Right cardiac atrium (tissue), 5 donors: Measurements from ENCODE around the gene AURKAIP1. TPM values are rescaled to one million over a fixed set of nuclear protein-coding genes. Genes with fewer than 3 reads are reported as not detected.
A peak's percentile ranks its signal among the peaks of the same experiment; 100 is the strongest.

Experiments used
- ATAC-seq, 2 donors: fragments of 200-7000 bp; cut with Tn5 transposase; one replicate each; pipeline versions ENCODE4 v1.8.0 to v1.9.1; 2020; ENCODE audit warnings: moderate library complexity in 2 of 2, mild to moderate bottlenecking in 1 of 2
- DNase-seq, 3 donors: peaks; one replicate each; pipeline ENCODE4 v3.0.0-alpha.2; 2020
- H3K27ac ChIP-seq: one replicate; pipeline ENCODE4 v1.5.1; 2013; ENCODE audit warnings: mild to moderate bottlenecking, low read length, control low read depth, moderate library complexity
- H3K27me3 ChIP-seq: one replicate; pipeline ENCODE4 v1.6.1; 2013; ENCODE audit not compliant: control insufficient read depth, insufficient read depth
- H3K4me1 ChIP-seq: one replicate; pipeline ENCODE4 v1.6.1; 2013; ENCODE audit warnings: low read length; ENCODE audit not compliant: control insufficient read depth, insufficient read depth
- H3K4me3 ChIP-seq: one replicate; pipeline ENCODE4 v1.5.1; 2013; ENCODE audit warnings: low read length, control low read depth
- H3K9me3 ChIP-seq: one replicate; pipeline ENCODE4 v1.6.1; 2013; ENCODE audit warnings: low read length; ENCODE audit not compliant: control insufficient read depth
- WGBS: extraction: QIAGEN DNeasy Blood & Tissue Kit; methylation state at CpG from one replicate; pipeline ENCODE4 v1.1.7; 2013; 5-methylcytosine and 5-hydroxymethylcytosine counted together
- intact Hi-C, 4 donors: fragments of 100-400 bp; cut with DNase I; formaldehyde crosslinking; loops; one replicate each; pipeline versions ENCODE4 v1.11.0 to v1.14.0; 2022 to 2023
- polyA plus RNA-seq: library from polyadenylated mRNA; stranded (reverse); fragments of 200-250 nt; gene quantifications from one replicate; pipeline ENCODE4 v1.2.3, GENCODE V29; 2013
- total RNA-seq, 4 donors: library from RNA; stranded (reverse); fragmentation: NEBNext Ultra II Directional; extraction: Animal tissue kit (Norgen Biotek cat#: 25700); gene quantifications; one replicate each; pipeline ENCODE4 v1.2.1, GENCODE V29; 2021
- donor health status: healthy with polysubstance abuse.
- donor health status: DM: no; HTN: yes; CAD: no.
- donor health status: DM: no; HTN: no; CAD: no.
- donor health status: DM: no; HTN: yes; CAD: no; lungs with severe emphysema.
- donor health status: DM: yes; HTN: yes; CAD: no.

AURKAIP1 gene
- total and polyA plus RNA-seq, 5 donors, result 175 to 331 (median 194) TPM

GRCh38 chr1:1335792-1336248 lies 39.2 kb downstream of the AURKAIP1 start:
- no peaks in the 10 kb centered on the region for H3K9me3 ChIP-seq
- no peak overlapping the region for H3K4me3 ChIP-seq
- ATAC-seq (no peak), DNase-seq (no peak)
- no peak overlapping the region for H3K27ac ChIP-seq
- intact Hi-C loops, result no loop called here
- no peaks in the 10 kb centered on the region for H3K4me1 ChIP-seq
- 84% methylated on average over 21 of the region's 21 CpGs for WGBS
- no peaks in the 10 kb centered on the region for H3K27me3 ChIP-seq

GRCh38 chr1:1335283-1335682 lies 39.7 kb downstream of the AURKAIP1 start:
- Histone ChIP-seq H3K4me1 (no peaks in the 10 kb centered on the region), H3K4me3 (no peak overlapping the region), H3K27ac (no peak overlapping the region), H3K9me3 (no peaks in the 10 kb centered on the region), H3K27me3 (no peaks in the 10 kb centered on the region)
- 70% methylated on average over 16 of the region's 16 CpGs for WGBS
- intact Hi-C loops, result no loop called here
- no peak for DNase-seq
- ATAC-seq, result no peak

DNA sequence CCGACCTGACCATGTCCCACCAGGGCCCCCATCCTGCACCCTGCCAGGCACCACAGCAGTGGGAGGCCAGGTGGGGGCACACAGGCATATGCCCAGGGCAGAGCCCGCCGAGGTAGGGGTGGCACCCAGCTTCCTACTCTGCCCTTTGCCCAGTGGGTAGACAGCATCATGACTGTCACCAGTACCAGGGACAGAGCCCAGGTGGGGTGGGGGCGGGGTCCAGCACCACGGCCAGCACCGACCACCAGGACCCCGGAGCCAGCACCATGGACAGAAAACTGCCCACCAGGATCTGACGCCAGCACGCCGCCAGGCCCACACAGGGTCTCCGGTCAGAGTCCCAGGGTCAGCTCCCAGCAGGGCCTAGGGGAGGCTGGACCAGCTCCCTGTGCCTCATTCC lies 40.2 kb downstream of the AURKAIP1 start:
- 54% methylated on average over 11 of the region's 11 CpGs for WGBS
- H3K27me3 ChIP-seq, result no peaks in the 10 kb centered on the region
- ATAC-seq (no peak), DNase-seq (no peak)
- H3K4me3 ChIP-seq, result no peak overlapping the region
- H3K4me1 ChIP-seq, result no peaks in the 10 kb centered on the region
- intact Hi-C loops, result no loop called here
- H3K9me3 ChIP-seq, result no peaks in the 10 kb centered on the region
- no peak overlapping the region for H3K27ac ChIP-seq

DNA sequence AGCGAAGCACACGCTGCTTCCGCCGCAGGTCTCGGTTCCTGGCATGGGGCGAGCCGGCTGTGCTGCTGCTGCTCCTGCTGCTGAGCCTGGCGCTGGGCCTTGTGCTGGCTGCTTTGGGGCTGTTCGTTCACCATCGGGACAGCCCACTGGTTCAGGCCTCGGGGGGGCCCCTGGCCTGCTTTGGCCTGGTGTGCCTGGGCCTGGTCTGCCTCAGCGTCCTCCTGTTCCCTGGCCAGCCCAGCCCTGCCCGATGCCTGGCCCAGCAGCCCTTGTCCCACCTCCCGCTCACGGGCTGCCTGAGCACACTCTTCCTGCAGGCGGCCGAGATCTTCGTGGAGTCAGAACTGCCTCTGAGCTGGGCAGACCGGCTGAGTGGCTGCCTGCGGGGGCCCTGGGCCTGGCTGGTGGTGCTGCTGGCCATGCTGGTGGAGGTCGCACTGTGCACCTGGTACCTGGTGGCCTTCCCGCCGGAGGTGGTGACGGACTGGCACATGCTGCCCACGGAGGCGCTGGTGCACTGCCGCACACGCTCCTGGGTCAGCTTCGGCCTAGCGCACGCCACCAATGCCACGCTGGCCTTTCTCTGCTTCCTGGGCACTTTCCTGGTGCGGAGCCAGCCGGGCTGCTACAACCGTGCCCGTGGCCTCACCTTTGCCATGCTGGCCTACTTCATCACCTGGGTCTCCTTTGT lies 41.3 kb downstream of the AURKAIP1 start:
- peak; percentile 5 to 17 for ATAC-seq

DNA sequence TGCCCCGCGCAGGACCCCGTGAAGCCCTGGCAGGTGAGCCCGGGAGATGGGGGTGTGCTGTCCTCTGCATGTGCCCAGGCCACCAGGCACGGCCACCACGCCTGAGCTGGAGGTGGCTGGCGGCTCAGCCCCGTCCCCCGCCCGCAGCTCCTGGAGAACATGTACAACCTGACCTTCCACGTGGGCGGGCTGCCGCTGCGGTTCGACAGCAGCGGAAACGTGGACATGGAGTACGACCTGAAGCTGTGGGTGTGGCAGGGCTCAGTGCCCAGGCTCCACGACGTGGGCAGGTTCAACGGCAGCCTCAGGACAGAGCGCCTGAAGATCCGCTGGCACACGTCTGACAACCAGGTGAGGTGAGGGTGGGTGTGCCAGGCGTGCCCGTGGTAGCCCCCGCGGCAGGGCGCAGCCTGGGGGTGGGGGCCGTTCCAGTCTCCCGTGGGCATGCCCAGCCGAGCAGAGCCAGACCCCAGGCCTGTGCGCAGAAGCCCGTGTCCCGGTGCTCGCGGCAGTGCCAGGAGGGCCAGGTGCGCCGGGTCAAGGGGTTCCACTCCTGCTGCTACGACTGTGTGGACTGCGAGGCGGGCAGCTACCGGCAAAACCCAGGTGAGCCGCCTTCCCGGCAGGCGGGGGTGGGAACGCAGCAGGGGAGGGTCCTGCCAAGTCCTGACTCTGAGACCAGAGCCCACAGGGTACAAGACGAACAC lies 42.1 kb downstream of the AURKAIP1 start:
- intact Hi-C loops, result no loop called here
- ATAC-seq, result peak in 1 of 2 donors; percentile 2
- Histone ChIP-seq H3K9me3 (no peaks in the 10 kb centered on the region), H3K27me3 (no peaks in the 10 kb centered on the region), H3K27ac (no peak overlapping the region), H3K4me3 (no peak overlapping the region), H3K4me1 (no peaks in the 10 kb centered on the region)
- no peak for DNase-seq
- WGBS, result 80% methylated on average over 48 of the region's 48 CpGs

More for the DNA sequence above, 41.3 kb downstream of the AURKAIP1 start:
- Histone ChIP-seq H3K27ac (no peak overlapping the region), H3K27me3 (no peaks in the 10 kb centered on the region), H3K4me1 (no peaks in the 10 kb centered on the region), H3K9me3 (no peaks in the 10 kb centered on the region), H3K4me3 (no peak overlapping the region)
- intact Hi-C loops, result no loop called here
- peak in 2 of 3 donors; percentile 62 to 86 for DNase-seq
- WGBS, result 79% methylated on average over 36 of the region's 36 CpGs

DNA sequence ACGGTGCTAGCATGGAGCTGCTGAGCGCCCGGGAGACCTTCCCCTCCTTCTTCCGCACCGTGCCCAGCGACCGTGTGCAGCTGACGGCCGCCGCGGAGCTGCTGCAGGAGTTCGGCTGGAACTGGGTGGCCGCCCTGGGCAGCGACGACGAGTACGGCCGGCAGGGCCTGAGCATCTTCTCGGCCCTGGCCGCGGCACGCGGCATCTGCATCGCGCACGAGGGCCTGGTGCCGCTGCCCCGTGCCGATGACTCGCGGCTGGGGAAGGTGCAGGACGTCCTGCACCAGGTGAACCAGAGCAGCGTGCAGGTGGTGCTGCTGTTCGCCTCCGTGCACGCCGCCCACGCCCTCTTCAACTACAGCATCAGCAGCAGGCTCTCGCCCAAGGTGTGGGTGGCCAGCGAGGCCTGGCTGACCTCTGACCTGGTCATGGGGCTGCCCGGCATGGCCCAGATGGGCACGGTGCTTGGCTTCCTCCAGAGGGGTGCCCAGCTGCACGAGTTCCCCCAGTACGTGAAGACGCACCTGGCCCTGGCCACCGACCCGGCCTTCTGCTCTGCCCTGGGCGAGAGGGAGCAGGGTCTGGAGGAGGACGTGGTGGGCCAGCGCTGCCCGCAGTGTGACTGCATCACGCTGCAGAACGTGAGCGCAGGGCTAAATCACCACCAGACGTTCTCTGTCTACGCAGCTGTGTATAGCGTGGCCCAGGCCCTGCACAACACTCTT lies 42.8 kb downstream of the AURKAIP1 start:
- Histone ChIP-seq H3K4me3 (no peak overlapping the region), H3K4me1 (no peaks in the 10 kb centered on the region), H3K27me3 (no peaks in the 10 kb centered on the region), H3K9me3 (no peaks in the 10 kb centered on the region), H3K27ac (no peak overlapping the region)
- DNase-seq, result no peak
- WGBS, result 84% methylated on average over 57 of the region's 57 CpGs
- ATAC-seq, result no peak
- intact Hi-C loops, result no loop called here

DNA sequence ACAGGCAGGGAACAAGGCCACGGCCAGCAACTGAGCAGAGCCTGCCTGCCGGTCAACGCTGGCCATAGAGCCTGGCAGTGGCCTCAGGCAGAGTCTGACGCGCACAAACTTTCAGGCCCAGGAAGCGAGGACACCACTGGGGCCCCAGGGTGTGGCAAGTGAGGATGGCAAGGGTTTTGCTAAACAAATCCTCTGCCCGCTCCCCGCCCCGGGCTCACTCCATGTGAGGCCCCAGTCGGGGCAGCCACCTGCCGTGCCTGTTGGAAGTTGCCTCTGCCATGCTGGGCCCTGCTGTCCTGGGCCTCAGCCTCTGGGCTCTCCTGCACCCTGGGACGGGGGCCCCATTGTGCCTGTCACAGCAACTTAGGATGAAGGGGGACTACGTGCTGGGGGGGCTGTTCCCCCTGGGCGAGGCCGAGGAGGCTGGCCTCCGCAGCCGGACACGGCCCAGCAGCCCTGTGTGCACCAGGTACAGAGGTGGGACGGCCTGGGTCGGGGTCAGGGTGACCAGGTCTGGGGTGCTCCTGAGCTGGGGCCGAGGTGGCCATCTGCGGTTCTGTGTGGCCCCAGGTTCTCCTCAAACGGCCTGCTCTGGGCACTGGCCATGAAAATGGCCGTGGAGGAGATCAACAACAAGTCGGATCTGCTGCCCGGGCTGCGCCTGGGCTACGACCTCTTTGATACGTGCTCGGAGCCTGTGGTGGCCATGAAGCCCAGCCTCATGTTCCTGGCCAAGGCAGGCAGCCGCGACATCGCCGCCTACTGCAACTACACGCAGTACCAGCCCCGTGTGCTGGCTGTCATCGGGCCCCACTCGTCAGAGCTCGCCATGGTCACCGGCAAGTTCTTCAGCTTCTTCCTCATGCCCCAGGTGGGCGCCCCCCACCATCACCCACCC lies 43.7 kb downstream of the AURKAIP1 start, which contains the start of gene TAS1R3:
Gene TAS1R3 (plus strand): TSS at position 213 of the 898 bp plus-strand sequence. CDS start 66 bp downstream, at position 279.
- H3K4me3 ChIP-seq, result no peak within 1 kb of the TSS
- WGBS, result 77% methylated on average over 41 of the region's 41 CpGs
- no peaks in the 10 kb centered on the region for H3K4me1 ChIP-seq
- intact Hi-C loops, result no loop called here
- H3K27me3 ChIP-seq, result no peaks in the 10 kb centered on the region
- no peaks in the 10 kb centered on the region for H3K9me3 ChIP-seq
- H3K27ac ChIP-seq, result no peak within 1 kb of the TSS
- DNase-seq (no peak), ATAC-seq (no peak)

DNA sequence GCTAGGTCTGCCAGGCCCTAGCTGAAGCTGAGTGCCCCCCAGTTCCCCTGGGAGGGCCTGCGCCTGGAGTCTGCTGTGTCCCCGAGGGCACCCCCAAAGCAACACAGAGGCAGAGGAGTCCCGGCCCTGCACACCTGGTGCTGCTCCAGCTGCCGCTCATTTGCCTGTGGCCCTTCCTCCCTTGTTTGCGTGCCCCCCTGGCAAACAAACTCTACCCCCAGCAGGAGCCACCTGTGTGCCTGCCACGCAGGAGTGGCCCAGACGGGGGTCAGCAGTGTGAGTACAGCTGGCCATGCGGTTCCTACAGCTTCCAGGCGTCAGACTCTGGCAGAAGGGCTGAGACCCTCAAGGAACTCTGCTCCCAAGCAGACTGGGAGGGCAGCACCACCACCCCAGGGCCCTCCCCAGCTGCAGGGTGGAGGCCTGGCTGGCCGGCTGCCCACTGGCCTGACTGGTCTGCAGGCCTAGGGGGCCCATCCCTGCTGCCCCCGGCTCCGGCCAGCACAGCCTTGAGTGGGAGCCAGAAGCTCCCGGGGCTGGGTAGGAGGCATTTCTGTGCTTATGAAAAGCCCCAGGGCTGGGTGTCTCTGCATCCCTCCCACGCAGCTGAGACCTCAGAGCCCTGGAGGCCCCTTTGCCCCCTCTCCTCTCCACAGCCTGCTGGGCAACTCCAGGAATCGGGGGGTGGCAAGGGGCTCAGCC lies 44.5 kb downstream of the AURKAIP1 start:
- Histone ChIP-seq H3K27me3 (no peaks in the 10 kb centered on the region), H3K9me3 (no peaks in the 10 kb centered on the region), H3K4me3 (no peak overlapping the region), H3K27ac (no peak overlapping the region), H3K4me1 (no peaks in the 10 kb centered on the region)
- WGBS, result 65% methylated on average over 15 of the region's 15 CpGs
- intact Hi-C loops, result no loop called here
- DNase-seq (no peak), ATAC-seq (no peak)

- no peak for ATAC-seq
- no peaks in the 10 kb centered on the region for H3K4me1 ChIP-seq
Observed at GRCh38 chr1:1329304-1330210, 45.5 kb downstream of the AURKAIP1 start.

More at GRCh38 chr1:1329304-1330210, 45.5 kb downstream of the AURKAIP1 start:
- Histone ChIP-seq H3K27ac (no peak overlapping the region), H3K4me3 (no peak overlapping the region), H3K9me3 (no peaks in the 10 kb centered on the region), H3K27me3 (no peaks in the 10 kb centered on the region)
- intact Hi-C loops, result no loop called here
- no peak for DNase-seq
- WGBS, result 90% methylated on average over 58 of the region's 58 CpGs
